Smooth muscle cell (in vitro differentiated cells): ENCODE data around the gene FRS3. TPM values are rescaled to one million over a fixed set of nuclear protein-coding genes. Genes with fewer than 3 reads are reported as not detected.

Experiments
- DNase-seq: peaks from one replicate; lab custom pipeline; 2025; ENCODE audit not compliant: unreplicated experiment; lab: John Stamatoyannopoulos, UW
- H2AFZ ChIP-seq: fragments of 200-600 bp; sonication (generic); 2 replicates; pipeline ENCODE4 v1.6.0; 2016; ENCODE audit warnings: antibody characterized with exemption, low read depth, mild to moderate bottlenecking
- H3F3A ChIP-seq: fragments of 200-600 bp; sonication (generic); 2 replicates; pipeline ENCODE4 v1.6.0; 2017; ENCODE audit warnings: antibody characterized with exemption, low read depth
- H3K27ac ChIP-seq: fragments of 200-600 bp; sonication (generic); 2 replicates; pipeline ENCODE4 v1.5.1; 2016; ENCODE audit warnings: low read depth, mild to moderate bottlenecking
- H3K27me3 ChIP-seq: fragments of 200-600 bp; sonication (generic); 2 replicates; pipeline ENCODE4 v1.6.1; 2016; ENCODE audit warnings: low read depth, mild to moderate bottlenecking
- H3K36me3 ChIP-seq: fragments of 200-600 bp; sonication (generic); 2 replicates; pipeline ENCODE4 v1.5.1; 2016; ENCODE audit warnings: low read depth
- H3K4me1 ChIP-seq: fragments of 200-600 bp; sonication (generic); 2 replicates; pipeline ENCODE4 v1.5.1; 2016; ENCODE audit warnings: low read depth
- H3K4me2 ChIP-seq: fragments of 200-600 bp; sonication (generic); 2 replicates; pipeline ENCODE4 v1.6.0; 2016; ENCODE audit warnings: mild to moderate bottlenecking
- H3K4me3 ChIP-seq: fragments of 200-600 bp; sonication (generic); 2 replicates; pipeline ENCODE4 v1.5.1; 2016; ENCODE audit warnings: mild to moderate bottlenecking
- H3K79me2 ChIP-seq: fragments of 200-600 bp; sonication (generic); 2 replicates; pipeline ENCODE4 v1.6.0; 2016; ENCODE audit warnings: low read depth, mild to moderate bottlenecking
- H3K9ac ChIP-seq: fragments of 200-600 bp; sonication (generic); 2 replicates; pipeline ENCODE4 v1.6.0; 2016; ENCODE audit warnings: low read depth
- H3K9me3 ChIP-seq: fragments of 200-600 bp; sonication (generic); replicated peaks from 2 replicates; pipeline ENCODE4 v1.5.1; 2016; ENCODE audit warnings: low read depth
- H4K20me1 ChIP-seq: fragments of 200-600 bp; sonication (generic); 2 replicates; pipeline ENCODE4 v1.6.0; 2016; ENCODE audit warnings: low read depth
- CTCF ChIP-seq: fragments of 200-600 bp; sonication (generic); IDR thresholded peaks from 2 replicates; pipeline ENCODE4 v1.5.1; 2017; ENCODE audit warnings: borderline replicate concordance, mild to moderate bottlenecking, antibody characterized with exemption; ENCODE audit not compliant: insufficient read depth, poor library complexity, severe bottlenecking
- WGBS: methylation state at CpG from one replicate; pipeline ENCODE4 v1.1.7; 2016; ENCODE audit warnings: low lambda C conversion rate; 5-methylcytosine and 5-hydroxymethylcytosine counted together
- polyA plus RNA-seq: library from polyadenylated mRNA; unstranded; fragments of >200 nt; fragmentation: Nextera tagmentation; extraction: Ambion mirVana; gene quantifications from 2 replicates; pipeline ENCODE4 v1.2.1, GENCODE V29; 2016
- total RNA-seq: library from RNA; depleted of rRNA; stranded (reverse); fragments of >200 nt; gene quantifications from 2 replicates; pipeline ENCODE4 v1.2.3, GENCODE V29; 2014

The FRS3 gene
- total and polyA plus RNA-seq, 2 experiments from 2014 or later: 3.1 to 6.4 TPM

GRCh38 chr6:41759905-41760579, 19.7 kb downstream of the FRS3 start:
- H3K4me1 ChIP-seq: no peaks in the 10 kb centered on the region
- H3K9me3 ChIP-seq: no peaks in the 10 kb centered on the region
- no peak for TF ChIP-seq CTCF
- H3K36me3 ChIP-seq: no peaks in the 10 kb centered on the region
- no peak overlapping the region for H3K4me3 ChIP-seq
- 87% methylated on average over 2 of the region's 2 CpGs for WGBS
- H2AFZ ChIP-seq: no peak overlapping the region
- no peak overlapping the region for H3K9ac ChIP-seq
- H4K20me1 ChIP-seq: no peaks in the 10 kb centered on the region
- no peak for DNase-seq
- H3K79me2 ChIP-seq: no peaks in the 10 kb centered on the region
- no peaks in the 10 kb centered on the region for H3F3A ChIP-seq
- H3K27me3 ChIP-seq: peaks cover 2% of the 10 kb centered on the region
- H3K4me2 ChIP-seq: no peak overlapping the region
- H3K27ac ChIP-seq: no peak overlapping the region

GRCh38 chr6:41759106-41759904, 20.4 kb downstream of the FRS3 start:
- no peaks in the 10 kb centered on the region for H3K79me2 ChIP-seq
- no peaks in the 10 kb centered on the region for H3F3A ChIP-seq
- peaks cover 2% of the 10 kb centered on the region for H3K27me3 ChIP-seq
- H3K9me3 ChIP-seq: no peaks in the 10 kb centered on the region
- no peak overlapping the region for H3K9ac ChIP-seq
- no peaks in the 10 kb centered on the region for H3K4me1 ChIP-seq
- H2AFZ ChIP-seq: no peak overlapping the region
- no peak overlapping the region for H3K4me3 ChIP-seq
- WGBS: 91% methylated on average over 13 of the region's 13 CpGs
- no peak overlapping the region for H3K4me2 ChIP-seq
- DNase-seq: no peak
- H3K27ac ChIP-seq: no peak overlapping the region
- no peak for TF ChIP-seq CTCF
- no peaks in the 10 kb centered on the region for H4K20me1 ChIP-seq
- H3K36me3 ChIP-seq: no peaks in the 10 kb centered on the region

GRCh38 chr6:41758641-41759035, 21.1 kb downstream of the FRS3 start:
- Histone ChIP-seq H3K36me3 (no peaks in the 10 kb centered on the region), H3K79me2 (no peaks in the 10 kb centered on the region), H3K27me3 (peaks cover 8% of the 10 kb centered on the region), H3K9me3 (no peaks in the 10 kb centered on the region), H3F3A (no peaks in the 10 kb centered on the region), H3K4me1 (no peaks in the 10 kb centered on the region), H3K27ac (no peak overlapping the region), H2AFZ (no peak overlapping the region), H3K9ac (no peak overlapping the region), H4K20me1 (no peaks in the 10 kb centered on the region), H3K4me2 (no peak overlapping the region), H3K4me3 (no peak overlapping the region)
- TF ChIP-seq CTCF: no peak
- 94% methylated on average over 6 of the region's 6 CpGs for WGBS
- DNase-seq: no peak
